GM19023 (cell line): ENCODE results near the gene OLFML2B.

Source experiments
- ATAC-seq: cut with Tn5 transposase; IDR thresholded peaks from one replicate; pipeline ENCODE4 v1.9.1; 2021; ENCODE audit warnings: mild to moderate bottlenecking, moderate library complexity; ENCODE audit not compliant: unreplicated experiment

OLFML2B gene

DNA sequence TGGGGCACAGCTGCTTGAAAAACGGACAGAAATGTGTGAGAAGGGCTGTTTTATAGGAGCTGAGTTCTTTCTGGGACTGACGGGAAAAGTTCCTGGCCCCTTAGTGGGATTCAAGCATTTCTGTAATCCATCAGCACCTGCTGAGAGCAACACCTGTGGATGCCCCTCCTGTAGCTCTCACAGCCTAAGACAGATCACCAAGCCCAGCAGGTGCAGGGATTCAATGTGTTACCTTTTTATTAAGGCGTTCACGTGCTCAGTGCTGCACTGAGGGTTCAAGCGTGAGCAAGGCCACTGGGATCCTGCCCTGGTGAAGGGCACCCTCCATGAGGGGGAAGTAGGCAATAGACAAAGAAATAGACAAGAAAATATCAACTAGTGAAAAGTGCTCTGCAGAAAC, 14.9 kb downstream of the OLFML2B start:
- no peak for ATAC-seq

DNA sequence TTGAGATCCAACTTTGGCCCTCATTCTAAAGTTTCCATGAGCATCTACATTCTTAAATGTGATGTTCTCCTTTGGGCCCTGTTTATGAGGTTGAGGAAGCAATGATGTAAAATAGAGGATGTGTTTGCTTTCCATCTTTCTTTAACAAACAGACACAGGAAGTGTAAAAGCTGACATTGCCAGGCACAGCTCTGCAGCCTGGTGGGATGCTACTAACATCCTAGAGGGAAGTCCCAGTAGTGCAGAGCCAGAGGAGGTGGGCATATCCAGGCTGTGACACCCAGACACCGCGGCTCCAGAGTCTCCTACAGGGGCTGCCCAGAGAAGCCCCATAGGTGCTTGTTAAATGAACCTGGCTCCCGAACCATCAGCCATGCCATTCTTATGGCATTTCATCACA, 16.2 kb downstream of the OLFML2B start:
- ATAC-seq = no peak

DNA sequence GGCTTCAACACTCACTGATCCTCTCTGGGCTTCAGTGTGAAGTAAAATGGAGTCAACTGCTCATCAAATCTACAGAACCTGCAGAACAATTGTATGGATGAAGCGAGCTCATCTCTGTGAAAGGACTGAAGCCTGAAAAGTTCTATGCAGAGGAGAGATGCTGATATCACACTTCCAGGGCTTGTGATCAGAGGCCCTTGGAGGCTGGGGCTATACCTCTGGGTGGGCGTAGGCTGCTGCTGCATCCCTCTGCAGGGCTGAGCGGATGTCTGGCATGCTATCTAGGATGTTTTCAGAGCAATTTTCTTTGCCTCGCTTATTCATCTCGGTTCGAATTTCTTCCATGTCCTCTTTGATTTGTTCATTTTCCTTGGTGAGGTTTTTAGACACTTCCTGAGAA, 17.6 kb downstream of the OLFML2B start:
- no peak for ATAC-seq

DNA sequence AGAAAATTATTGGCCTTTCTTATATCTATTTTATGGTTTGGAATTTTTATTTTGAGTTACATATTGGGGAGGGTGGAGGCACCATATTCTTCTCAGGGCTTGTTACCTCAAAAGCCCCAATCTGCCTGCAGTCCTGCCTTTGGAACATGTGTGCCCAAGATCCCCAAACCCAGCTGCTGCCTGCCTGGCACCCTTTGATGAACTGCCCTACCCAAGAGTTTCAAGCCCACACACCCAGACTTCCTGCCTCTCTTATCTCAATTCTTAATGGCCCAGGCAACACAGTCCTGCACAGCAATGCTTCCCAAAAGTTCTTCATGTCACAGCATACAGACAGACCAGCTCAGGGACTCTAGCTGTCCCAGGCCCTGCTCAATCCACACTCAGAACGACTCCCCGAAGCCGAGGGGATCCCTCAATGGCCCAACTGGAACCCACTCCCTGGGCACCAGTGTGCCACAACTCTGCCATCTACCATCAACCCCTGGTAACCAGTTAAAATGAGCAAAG, 19.2 kb downstream of the OLFML2B start:
- no peak for ATAC-seq

DNA sequence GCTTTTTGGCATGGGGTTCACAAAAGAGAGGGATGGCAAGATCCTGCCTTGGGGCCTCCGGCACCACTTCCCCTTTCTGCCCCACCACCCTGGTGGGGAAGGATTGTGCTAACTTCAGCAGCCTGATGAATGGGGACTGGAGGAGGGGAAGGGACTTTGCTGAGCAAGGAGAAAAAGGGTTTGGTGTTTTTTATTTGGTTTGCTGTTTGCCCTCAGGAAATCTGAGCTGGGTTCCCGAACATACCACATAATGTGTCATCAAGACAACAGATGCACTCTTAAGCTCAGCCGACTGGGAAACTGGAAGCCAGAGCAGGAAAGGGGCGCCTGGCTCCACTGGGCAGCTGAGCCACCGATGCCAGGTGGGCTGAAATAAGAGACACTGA, 19.8 kb downstream of the OLFML2B start:
- ATAC-seq = no peak

DNA sequence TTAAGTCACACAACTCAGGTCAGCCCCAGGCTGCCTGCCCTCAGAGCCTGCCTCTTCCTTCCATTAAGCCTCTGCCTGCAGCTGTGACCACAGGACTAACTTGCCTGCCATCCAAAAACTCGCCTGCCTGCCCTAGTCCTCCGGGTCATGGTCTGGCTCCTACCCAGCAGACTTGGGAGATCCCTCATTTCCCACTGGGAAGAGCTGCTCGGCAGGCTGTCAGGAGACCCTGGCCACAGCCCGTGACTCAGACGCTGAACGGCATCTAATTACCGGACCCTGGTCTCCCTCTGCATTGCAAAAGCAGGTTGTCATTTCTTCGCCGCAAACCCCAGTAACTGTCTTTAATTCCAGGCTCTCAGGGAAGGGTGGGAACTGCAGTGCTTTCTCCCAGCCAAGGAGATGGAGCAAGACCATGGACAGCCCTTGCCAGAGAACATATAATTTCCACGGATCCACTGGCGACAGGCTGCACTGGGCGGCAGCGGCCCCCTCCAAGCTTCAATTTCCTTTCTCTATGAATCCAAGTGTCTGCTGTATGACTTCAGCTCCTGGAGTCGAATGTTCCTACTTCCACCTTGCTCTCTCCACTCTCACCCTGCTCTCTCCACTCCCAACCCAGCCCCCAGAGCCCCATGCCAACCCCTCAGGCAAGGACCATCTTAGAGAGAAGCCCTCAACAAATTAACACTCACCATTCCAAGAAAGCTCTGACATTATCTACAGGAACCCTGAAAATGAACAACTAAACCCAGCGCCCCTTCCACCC, 20.4 kb downstream of the OLFML2B start:
- no peak for ATAC-seq

DNA sequence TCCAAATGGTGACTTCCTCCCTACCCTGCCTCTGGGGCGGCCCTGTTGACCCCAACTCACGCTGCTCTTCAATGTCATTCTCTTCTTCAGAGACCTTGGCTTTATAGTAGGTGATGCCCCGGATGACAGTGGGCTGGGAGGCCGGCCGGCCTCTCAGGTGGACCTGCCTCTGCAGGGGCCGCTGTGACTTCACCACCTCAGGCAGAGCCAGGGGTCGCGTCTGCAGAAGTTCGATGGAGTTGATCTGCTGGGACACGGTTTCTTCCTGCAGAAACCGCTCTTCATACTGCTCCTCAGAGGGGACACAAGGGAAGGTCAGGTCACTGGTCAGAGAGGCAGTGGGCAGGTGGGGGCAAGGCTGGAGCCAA, 23.6 kb downstream of the OLFML2B start:
- no peak for ATAC-seq

DNA sequence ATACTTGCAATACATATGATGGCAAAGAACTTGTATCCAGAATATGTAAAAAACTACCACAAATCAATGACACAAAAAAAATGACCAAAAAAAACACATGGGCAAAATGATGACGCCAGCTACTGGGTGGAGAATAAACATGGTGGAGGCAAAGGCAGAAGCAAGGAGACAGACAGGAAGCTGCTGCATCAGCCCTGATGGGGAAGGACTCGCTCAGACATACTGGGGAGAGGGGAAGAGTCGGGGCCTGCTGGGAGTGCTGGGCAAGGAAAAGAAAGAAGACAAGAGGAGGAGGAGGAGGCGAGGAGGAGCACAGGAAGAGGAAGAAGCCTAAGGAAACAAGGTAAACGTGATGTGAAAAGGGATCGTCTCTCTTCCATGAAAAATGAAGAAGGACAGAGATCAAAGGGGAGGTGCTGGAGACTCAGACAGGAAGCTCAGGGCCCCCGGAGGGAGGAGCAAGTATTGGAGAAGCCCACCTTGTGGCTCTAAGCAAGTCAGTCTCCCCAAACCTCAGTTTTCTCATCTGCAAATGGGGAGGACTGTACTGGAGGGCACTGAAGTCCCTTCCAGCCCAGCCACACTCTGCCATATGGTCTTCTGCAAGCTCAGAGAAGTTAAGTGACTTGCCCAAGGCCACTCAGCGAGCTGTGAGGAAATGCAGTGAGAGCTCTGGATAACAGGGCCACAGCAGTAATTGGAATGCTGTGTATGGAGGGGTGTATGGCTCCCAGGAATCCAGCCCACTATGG, 24.2 kb downstream of the OLFML2B start:
- no peak for ATAC-seq

DNA sequence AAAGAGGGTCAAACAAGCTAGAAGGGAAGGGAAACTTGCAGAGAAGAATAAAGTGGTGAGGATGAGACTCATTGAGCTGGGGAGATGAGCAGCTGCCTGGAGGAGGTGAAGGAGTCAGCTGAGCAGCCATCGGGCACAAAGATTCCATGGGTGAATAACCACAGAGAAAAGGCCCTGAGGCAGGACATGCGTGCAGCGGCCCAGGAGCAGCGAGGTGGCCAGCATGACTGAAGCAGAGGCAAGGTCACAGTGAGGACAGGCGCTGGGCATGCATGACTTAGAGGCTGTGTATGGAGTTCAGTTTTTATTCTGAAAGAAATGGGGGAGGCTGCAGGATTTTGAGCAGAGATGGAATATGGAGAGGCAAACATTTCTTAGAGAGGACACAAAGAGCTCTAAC, 24.9 kb downstream of the OLFML2B start:
- ATAC-seq = no peak

DNA sequence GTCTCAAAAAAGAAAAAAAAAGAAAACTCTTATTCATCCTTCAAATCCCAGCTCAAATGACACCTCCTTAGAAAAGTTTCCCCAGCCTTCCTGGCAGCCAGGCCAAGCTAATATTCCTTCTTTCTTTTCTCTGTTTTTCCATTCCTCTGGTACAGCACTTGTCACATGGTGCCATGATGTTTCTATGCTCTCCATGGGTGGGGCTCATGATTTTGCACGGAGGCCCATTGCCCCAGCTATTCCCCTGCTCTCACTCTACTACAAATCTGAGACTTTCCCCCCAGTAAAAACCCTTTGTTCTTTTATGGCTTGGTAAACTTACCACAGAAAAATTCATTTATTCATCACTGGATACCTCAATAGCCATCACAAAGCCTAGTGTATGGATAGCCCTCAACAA, 26.5 kb downstream of the OLFML2B start:
- ATAC-seq = no peak

DNA sequence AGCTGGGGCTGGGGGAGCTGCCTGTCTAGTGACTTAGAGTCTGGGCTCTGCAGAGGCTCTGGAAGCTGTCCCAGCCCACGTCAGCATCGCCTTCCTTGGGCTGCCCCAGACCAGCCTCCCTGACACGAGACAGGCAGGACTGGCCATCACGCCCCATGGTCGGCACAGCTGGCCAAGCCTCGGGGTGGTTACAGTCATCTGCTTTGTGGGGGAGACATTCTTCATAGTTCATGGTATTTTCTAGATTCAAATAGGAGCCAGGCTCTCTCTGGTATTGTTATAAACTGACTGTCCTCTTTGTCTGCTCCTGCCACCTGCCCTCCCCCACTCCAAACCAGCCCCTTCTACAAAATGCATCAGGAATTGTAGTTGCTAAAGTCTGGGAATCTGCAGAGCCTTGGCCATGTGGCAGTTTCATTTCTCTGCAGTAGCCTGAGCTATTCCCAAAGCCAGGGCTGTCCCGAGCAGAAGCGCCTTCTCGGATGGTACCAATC, 29.4 kb downstream of the OLFML2B start:
- no peak for ATAC-seq

DNA sequence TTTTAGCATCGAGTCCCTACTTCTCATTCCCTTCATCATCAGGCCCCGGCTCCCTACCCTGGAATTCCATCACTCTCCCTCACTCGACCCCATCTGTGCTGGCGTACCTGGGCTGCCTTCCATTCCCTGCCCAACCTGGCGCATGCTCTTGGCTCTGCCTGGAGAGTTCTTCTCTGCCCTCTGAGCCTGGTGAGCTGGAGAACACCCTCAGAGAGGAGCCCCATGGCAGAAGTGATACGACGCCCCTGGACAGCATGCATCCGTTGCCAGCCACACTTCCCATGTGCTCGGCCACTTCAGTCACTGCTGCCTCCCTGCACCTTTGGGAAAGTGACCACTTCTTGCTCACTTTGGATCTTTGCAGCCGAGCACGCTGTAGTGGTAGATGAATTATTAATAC, 30.1 kb downstream of the OLFML2B start:
- ATAC-seq = no peak

DNA sequence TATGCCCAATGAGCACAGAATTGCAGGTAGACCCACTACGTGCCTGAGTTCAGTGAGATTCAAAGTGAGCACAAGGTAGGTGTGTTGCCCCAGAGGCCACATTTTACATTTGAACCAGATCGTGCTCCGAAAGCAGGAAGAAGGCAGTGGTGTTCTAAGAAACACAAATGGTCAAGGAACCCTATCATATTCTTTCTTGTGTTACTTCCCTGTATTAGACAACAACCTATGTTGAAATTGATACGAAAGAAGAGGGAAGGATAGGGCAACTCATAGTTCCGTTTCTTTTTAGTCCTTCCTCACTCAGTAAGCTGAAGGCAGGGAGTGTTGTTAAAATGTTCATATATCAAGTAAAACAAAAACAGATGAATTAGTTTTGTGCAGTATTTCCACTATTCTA, 33.9 kb downstream of the OLFML2B start:
- no peak for ATAC-seq

DNA sequence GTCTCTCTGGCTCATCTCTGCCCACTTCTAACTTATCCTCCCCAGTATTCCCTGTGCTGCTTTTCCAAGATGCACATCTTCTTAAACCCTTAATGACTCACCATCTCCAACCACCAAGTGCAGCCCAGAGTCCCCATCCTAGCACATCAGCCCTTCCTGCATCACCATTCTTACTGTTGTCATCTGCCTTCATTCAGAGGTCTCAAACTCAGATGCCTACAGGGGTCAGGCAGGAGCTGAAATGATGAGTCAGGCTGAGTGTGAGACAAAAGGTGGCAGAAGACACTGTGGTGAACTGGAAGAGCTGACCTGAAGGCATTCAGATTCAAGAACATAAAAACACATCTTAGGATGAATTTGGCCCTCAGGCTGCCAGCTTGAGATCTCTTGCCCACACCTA, 34.6 kb downstream of the OLFML2B start:
- ATAC-seq = no peak

DNA sequence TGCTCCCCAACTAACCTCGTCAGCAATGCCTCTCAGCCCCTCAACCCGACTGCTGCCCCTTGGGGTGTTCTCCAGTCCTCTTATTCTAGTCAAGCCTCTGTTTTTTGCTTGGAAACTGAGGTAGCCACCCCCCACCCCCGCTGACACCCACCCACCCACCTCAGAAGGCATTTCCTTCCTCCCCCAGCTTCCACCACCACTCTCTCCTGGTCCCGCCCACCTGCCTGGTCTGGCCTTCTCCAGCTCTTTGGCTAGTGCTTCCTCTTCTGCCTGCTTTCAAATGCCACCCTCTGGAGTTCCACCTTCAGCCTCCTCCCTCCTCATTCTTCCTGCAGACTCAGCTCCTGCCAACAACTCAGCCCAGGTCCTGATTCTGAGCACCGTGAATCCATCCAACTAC, 35.3 kb downstream of the OLFML2B start:
- ATAC-seq = no peak

DNA sequence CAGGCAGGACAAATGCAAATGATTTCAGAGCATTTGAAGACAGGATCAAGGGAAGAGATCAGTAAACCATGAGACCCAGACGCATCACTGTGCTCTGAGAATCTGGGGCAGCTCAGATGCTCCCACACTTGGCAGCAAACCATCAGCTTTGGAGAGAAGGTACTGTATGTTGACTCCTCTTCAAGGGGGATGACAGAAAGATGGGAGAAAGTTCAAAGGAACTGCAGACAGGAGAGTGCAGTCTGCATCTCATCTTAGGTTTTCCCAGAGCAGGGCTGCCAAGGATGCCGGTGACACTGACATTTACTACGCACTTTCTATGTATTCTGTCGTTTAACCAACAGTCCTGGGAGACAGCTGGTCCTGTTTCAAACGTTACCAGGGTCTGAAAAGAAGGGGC, 35.8 kb downstream of the OLFML2B start:
- ATAC-seq = no peak

DNA sequence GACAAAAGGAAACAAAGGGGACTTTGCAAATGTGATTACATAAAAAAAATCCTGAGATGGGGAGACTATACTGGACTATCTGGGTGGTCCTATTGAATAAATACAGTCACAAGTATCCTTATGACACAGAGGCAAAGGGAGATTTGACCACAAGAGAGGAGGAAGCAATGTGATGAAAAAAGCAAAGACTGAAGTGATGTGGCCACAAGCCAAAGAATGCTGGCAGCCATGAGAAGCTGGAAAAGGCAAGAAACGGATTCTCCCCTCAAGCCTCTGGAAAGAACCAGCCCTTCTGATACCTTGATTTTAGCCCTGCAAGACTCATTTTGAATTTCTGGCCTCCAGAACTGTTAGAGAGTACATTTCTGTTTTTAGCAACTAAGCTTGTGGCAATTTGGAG, 36.4 kb downstream of the OLFML2B start:
- no peak for ATAC-seq

DNA sequence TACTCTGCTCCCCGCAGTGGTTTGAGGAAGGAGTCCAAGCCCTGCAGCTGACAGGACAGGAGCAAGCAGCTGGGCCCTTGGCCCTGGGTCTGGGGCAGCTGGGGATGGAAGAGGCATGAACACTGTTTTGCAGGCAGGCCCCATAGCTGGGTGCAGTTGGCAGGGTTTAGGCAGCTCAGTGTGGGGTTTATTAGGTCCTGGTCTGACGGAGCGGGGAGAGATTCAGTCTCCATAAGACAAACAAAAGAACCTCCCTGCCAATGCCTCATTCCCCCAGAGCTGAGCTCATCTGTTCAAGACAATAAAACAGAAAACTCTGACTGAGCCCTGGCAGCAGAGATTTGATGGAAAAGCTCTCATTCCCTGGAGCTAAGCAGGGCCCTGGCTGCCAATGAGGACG, 37.3 kb downstream of the OLFML2B start:
- no peak for ATAC-seq

DNA sequence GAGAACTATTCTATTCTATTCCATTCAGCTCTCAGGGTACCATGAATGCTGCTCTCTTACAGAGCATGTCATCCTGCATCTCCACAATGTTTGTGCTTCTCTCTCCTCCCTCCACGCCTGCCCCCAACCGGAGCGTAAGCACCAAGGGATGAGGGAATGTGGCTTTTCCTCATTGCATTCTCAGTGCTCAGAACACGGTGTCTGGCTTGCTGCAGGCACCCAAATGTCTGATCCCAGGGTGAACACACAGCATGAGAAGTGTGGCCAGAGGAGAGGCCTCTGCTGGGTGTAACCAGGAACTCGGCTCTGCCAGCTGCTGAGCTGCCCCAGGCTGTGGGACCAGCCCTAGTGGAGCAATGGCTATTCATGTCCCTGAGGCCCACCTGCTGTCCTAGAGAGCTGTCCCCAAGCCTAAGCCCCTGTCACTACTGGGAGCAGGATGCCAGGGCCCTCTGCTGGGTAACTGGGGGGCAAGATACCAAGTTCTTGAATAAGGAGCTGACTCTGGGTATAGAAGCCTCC, 38.3 kb downstream of the OLFML2B start:
- no peak for ATAC-seq

DNA sequence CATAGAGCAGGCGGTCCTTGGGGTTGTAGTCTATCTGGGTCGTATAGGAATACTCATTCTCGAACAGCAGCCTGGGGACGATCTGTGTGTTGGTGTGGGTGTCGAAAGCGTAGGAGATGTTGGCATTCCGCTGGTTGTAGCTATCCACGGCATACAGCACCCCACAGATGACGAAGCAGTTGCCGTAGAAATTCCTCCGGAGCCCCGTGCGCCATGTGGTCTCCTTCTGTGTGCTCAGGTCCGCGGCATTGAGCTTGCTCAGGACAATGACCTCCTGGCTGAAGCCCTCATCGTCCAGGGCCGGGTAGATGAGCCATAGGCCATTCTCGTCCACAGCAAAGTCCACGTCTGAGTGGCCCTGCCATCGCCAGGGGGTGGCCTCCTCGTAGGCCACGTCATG, 39.9 kb downstream of the OLFML2B start:
- no peak for ATAC-seq

DNA sequence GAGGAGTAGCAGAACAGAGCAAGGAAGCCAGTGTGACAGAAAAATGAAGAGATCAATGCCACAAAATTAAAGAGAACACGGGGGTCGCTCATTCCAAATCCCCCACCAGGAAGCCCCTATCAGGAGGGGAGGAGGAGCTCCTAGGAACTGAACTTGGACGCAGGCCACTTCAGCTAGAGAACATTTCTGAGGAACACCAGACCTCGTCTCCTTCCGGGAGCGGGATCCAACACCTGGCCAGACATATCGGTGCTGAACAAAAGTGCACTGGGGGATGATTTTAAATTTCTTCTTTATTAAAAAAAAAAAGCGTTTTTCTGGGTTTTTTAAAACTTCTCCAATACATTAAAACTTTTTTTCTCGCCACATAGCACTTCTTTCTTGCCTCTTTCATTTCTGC, 40.8 kb downstream of the OLFML2B start:
- no peak for ATAC-seq

DNA sequence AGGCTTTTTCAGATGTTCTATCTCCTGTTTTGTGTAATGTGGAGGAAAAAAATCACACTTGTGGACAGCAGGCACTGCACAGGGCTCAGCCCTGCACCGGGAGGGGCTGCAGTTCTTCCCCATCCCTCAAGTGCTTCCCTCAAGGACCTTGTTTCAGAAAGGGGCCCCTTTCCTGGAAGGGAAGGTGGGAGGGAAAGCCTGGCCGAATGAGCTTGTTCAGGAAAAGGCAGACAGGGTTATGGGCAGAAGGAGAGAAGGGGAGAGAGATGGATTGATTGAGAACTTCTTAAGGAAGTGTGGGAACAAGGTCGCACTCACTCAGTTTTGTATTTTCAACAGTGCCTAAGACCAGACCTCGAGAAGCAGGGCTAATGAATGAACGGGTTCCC, 41.2 kb downstream of the OLFML2B start:
- no peak for ATAC-seq
